GM10266 (cell line): Measurements from ENCODE around the gene TADA2A.

Experiments used
- DNase-seq: peaks from one replicate; pipeline ENCODE4 v3.0.0; 2012; ENCODE audit errors: extremely low spot score
- CTCF ChIP-seq: IDR thresholded peaks from 2 replicates; pipeline ENCODE4 v1.5.1; 2012; ENCODE audit warnings: mild to moderate bottlenecking, low read depth; ENCODE audit not compliant: control insufficient read depth, insufficient read depth; ENCODE audit errors: missing control alignments

The TADA2A gene, protein sequence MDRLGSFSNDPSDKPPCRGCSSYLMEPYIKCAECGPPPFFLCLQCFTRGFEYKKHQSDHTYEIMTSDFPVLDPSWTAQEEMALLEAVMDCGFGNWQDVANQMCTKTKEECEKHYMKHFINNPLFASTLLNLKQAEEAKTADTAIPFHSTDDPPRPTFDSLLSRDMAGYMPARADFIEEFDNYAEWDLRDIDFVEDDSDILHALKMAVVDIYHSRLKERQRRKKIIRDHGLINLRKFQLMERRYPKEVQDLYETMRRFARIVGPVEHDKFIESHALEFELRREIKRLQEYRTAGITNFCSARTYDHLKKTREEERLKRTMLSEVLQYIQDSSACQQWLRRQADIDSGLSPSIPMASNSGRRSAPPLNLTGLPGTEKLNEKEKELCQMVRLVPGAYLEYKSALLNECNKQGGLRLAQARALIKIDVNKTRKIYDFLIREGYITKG

DNA sequence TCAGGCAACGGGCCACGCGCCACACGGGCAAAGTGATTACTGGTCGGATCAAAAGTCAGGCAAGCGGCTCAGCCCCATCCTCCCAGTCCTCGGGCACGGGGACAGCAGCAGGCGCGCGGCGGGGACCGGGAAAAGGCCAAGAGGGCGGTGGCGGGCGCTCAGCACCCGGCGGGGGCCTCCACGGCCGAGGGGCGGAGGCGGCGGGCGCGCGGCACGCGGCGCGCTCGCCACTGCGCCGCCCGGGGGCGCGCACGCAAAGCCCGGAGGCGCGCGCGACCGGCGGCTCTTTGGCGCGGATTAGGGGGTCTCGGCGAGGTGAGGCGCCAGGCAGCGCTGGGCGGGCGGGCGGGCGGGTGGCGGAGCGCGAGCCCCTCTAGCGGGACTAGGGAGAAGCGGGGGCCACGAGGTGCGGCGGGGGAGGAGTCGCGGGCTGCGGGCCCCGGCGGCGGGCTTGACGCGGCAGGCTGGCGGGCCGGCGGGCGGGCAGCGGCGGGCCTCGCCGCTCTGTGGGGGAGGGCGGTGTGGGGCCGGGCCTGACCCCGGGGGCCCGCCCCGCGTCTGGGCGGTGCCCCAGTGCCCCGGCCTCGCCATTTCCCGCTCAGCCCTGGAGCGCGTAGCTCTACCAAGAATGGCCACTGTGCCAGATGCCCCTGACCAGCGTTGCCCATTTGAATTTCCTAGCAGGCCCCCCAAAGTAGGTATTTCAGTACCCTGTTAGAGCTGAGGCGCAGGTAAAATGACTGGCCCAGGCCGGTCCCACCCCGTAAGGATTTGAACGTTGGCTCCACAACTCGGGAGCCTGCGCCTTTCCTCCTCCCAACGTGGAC is at the start of gene TADA2A, which contains the start of gene ACACA:
Gene TADA2A, plus strand, starts transcription at position 252 of the 827 bp plus-strand sequence. CDS start 4,480 bp downstream, outside the sequence.
Gene ACACA, minus strand, starts transcription at position 202 of the 827 bp plus-strand sequence. CDS start 537 bp downstream, outside the sequence.
- peak; percentile 97 for DNase-seq
- peak; percentile 5 for TF ChIP-seq CTCF

- peak; percentile 72 for DNase-seq
- no peak for TF ChIP-seq CTCF
Observed at GRCh38 chr17:37358098-37358829, 48.4 kb upstream of the TADA2A start.

- peak; percentile 16 for TF ChIP-seq CTCF
- peak; percentile 99 for DNase-seq
Observed at GRCh38 chr17:37358830-37359681, 47.6 kb upstream of the TADA2A start.

- no peak for DNase-seq
- no peak for TF ChIP-seq CTCF
Observed at GRCh38 chr17:37359682-37360188, 47.0 kb upstream of the TADA2A start.

DNA sequence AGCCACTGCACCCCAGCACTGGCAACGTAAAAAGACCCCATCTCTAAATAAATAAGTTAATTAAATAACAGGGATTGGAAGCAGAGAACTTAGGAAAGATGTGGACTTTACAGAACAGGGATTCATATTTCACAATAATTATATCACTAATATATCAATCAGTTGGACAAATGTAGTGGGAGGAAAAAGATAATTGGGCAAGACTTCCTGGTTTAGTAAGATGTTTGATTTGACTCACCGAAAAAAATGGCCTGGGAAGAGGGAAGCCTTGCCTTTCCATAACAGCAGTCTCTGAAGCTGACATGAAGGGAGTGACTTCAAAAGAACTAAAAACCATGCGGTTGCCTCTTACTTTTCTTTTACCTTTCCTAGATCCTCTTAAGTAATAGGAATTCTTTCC is 46.1 kb upstream of the TADA2A start:
- no peak for TF ChIP-seq CTCF
- no peak for DNase-seq

- TF ChIP-seq CTCF = no peak
- no peak for DNase-seq
Observed at GRCh38 chr17:37361543-37361942, 45.1 kb upstream of the TADA2A start.
